ENCODE measurements around the gene PTPRE.

Gene PTPRE

GRCh38 chr10:128083191-128083895, 176.4 kb downstream of the PTPRE start:
- no peak for TF ChIP-seq ZFX (IDR thresholded peaks at IDR 0.05)
- TF ChIP-seq, protein P1, sequence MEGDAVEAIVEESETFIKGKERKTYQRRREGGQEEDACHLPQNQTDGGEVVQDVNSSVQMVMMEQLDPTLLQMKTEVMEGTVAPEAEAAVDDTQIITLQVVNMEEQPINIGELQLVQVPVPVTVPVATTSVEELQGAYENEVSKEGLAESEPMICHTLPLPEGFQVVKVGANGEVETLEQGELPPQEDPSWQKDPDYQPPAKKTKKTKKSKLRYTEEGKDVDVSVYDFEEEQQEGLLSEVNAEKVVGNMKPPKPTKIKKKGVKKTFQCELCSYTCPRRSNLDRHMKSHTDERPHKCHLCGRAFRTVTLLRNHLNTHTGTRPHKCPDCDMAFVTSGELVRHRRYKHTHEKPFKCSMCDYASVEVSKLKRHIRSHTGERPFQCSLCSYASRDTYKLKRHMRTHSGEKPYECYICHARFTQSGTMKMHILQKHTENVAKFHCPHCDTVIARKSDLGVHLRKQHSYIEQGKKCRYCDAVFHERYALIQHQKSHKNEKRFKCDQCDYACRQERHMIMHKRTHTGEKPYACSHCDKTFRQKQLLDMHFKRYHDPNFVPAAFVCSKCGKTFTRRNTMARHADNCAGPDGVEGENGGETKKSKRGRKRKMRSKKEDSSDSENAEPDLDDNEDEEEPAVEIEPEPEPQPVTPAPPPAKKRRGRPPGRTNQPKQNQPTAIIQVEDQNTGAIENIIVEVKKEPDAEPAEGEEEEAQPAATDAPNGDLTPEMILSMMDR (conservative IDR thresholded peaks at IDR 0.05): no peak
- no peak overlapping the region for H3K27ac ChIP-seq

GRCh38 chr10:128084364-128084763, 177.5 kb downstream of the PTPRE start:
- no peak overlapping the region for H3K27ac ChIP-seq
- TF ChIP-seq, protein P1 (conservative IDR thresholded peaks at IDR 0.05): no peak
- TF ChIP-seq ZFX (IDR thresholded peaks at IDR 0.05): no peak

- H3K27ac ChIP-seq: no peak overlapping the region
- no peak for TF ChIP-seq ZFX (IDR thresholded peaks at IDR 0.05)
- TF ChIP-seq, protein P1 (conservative IDR thresholded peaks at IDR 0.05): no peak
Observed at GRCh38 chr10:128084991-128085390, 178.1 kb downstream of the PTPRE start.

- no peak overlapping the region for H3K27ac ChIP-seq
- TF ChIP-seq, protein P1 (conservative IDR thresholded peaks at IDR 0.05): no peak
Observed at GRCh38 chr10:128086003-128086863, 179.3 kb downstream of the PTPRE start.

GRCh38 chr10:128087146-128087883, 180.4 kb downstream of the PTPRE start:
- H3K27ac ChIP-seq: no peak overlapping the region
- TF ChIP-seq ZFX (IDR thresholded peaks at IDR 0.05): no peak
- TF ChIP-seq, protein P1 (conservative IDR thresholded peaks at IDR 0.05): no peak

- TF ChIP-seq ZFX (IDR thresholded peaks at IDR 0.05): no peak
- TF ChIP-seq, protein P1 (conservative IDR thresholded peaks at IDR 0.05): no peak; the same call in 1 of the 2 replicates
- H3K27ac ChIP-seq: no peak overlapping the region
Observed at GRCh38 chr10:128087884-128088709, 181.2 kb downstream of the PTPRE start.

Measured in C4-2B (cell line).